ENCODE data around the gene PBXIP1.

PBXIP1 gene

GRCh38 chr1:154938604-154939399 is 17.1 kb downstream of the PBXIP1 start:
- no peak overlapping the region for H3K4me3 ChIP-seq (replicated peaks; ENCODE audit: low read depth, low read length)
- TF ChIP-seq CTCF (IDR thresholded peaks at IDR 0.05; ENCODE audit: low read depth, low read length, missing control alignments): no peak
- no peak for DNase-seq (ENCODE audit: extremely low read depth, low read depth)

- H3K4me3 ChIP-seq (replicated peaks; ENCODE audit: low read depth, low read length): peak overlapping the region; percentile 56
- DNase-seq (ENCODE audit: extremely low read depth, low read depth): no peak
- no peak for TF ChIP-seq CTCF (IDR thresholded peaks at IDR 0.05; ENCODE audit: low read depth, low read length, missing control alignments)
Measured at GRCh38 chr1:154937988-154938386, 17.9 kb downstream of the PBXIP1 start.

GRCh38 chr1:154937085-154937987 is 18.6 kb downstream of the PBXIP1 start:
- peak overlapping the region; percentile 56 for H3K4me3 ChIP-seq (replicated peaks; ENCODE audit: low read depth, low read length)
- peak; percentile 12 for TF ChIP-seq CTCF (IDR thresholded peaks at IDR 0.05; ENCODE audit: low read depth, low read length, missing control alignments)
- peak; percentile 83 for DNase-seq (ENCODE audit: extremely low read depth, low read depth)

GRCh38 chr1:154936555-154937084 is 19.3 kb downstream of the PBXIP1 start, which contains the start of gene PMVK:
PMVK (minus strand) TSS chr1:154936719; CDS start chr1:154936685, 34 bp downstream.
- TF ChIP-seq CTCF (IDR thresholded peaks at IDR 0.05; ENCODE audit: low read depth, low read length, missing control alignments): peak; percentile 27
- peak; percentile 87 for DNase-seq (ENCODE audit: extremely low read depth, low read depth)
- peak within 1 kb of the TSS; percentile 56 for H3K4me3 ChIP-seq (replicated peaks; ENCODE audit: low read depth, low read length)

GRCh38 chr1:154935749-154936554 is 19.9 kb downstream of the PBXIP1 start:
- DNase-seq (ENCODE audit: extremely low read depth, low read depth): no peak
- peak overlapping the region; percentile 56 for H3K4me3 ChIP-seq (replicated peaks; ENCODE audit: low read depth, low read length)
- TF ChIP-seq CTCF (IDR thresholded peaks at IDR 0.05; ENCODE audit: low read depth, low read length, missing control alignments): no peak

GRCh38 chr1:154934358-154934948 is 21.4 kb downstream of the PBXIP1 start:
- TF ChIP-seq CTCF (IDR thresholded peaks at IDR 0.05; ENCODE audit: low read depth, low read length, missing control alignments): no peak

More at GRCh38 chr1:154934358-154934948, 21.4 kb downstream of the PBXIP1 start:
- H3K4me3 ChIP-seq (replicated peaks; ENCODE audit: low read depth, low read length): no peak overlapping the region
- DNase-seq (ENCODE audit: extremely low read depth, low read depth): no peak
